Psoas muscle (tissue), 7 donors: ENCODE measurements around the gene MACC1. TPM values are rescaled to one million over a fixed set of nuclear protein-coding genes. Genes with fewer than 3 reads are reported as not detected.

ENCODE experiments used
- polyA plus RNA-seq, 3 donors: library from polyadenylated mRNA; stranded (reverse); fragments of 200-250 nt; gene quantifications; one replicate each; pipeline ENCODE4 v1.2.3, GENCODE V29; 2013
- total RNA-seq, 4 donors: library from RNA; stranded (reverse); fragmentation: NEBNext Ultra II Directional in 2 of 4; extraction: Animal tissue kit (Norgen Biotek cat#: 25700) in 2 of 4; gene quantifications; one replicate each; pipeline versions ENCODE4 v1.2.1 to v1.2.4, GENCODE V29; 2021 to 2023
- donor health status: healthy with polysubstance abuse.
- donor health status: DM: no; HTN: no; CAD: no; lungs with moderate emphysema.
- donor health status: Bipolar disorder and iron deficiency.
- donor health status: healthy.
- donor health status: DM: no; HTN: no; CAD: no.
- donor health status: DM: no; HTN: no; CAD: no.
- donor health status: DM: yes; HTN: yes; CAD: no.

The MACC1 gene
- total and polyA plus RNA-seq, 7 donors = under 0.01 to 0.04 TPM; not detected in 5

Other genes starting within 250 kb of the MACC1 start
- gene ITGB8, start 113.5 kb upstream of the MACC1 start, total RNA-seq = under 1 TPM; 0.08 to 0.60 (median 0.16) TPM
- under 1 TPM; 0.04 to 0.14 (median 0.04) TPM for gene ITGB8, start 113.5 kb upstream of the MACC1 start, polyA plus RNA-seq